Measurements from ENCODE around the gene CAPZA1. TPM values are rescaled to one million over a fixed set of nuclear protein-coding genes. Genes with fewer than 3 reads are reported as not detected.

Gene CAPZA1
- total and polyA plus RNA-seq, 10 of the 15 experiments (the other 5 are each of a cell fraction or from before 2014, with no cell fraction given), result 187 to 886 (median 278) TPM

DNA sequence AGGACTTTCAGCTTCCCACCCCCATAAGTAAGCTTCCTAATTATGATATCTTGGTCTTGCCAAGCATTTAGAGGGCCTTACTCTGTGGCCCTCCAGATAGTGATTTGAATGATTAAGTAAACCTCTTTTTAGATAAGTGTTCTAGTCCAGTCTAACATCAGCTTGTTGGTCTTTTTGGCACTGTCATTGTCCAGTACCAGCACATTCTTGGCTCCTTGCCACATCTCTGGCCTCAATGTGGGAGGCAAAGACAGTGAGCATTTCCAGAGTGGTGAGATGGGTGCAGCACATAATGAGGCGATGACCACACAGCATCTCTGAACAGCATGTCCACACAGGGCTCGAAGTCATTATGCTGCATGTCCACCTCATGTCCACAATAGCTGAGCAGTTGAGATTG is 6.1 kb downstream of the CAPZA1 start:
- FAIRE-seq, result no peak
- peak overlapping the region; percentile 12; the same call in 1 of the 2 replicates for H3K4me2 ChIP-seq (ENCODE audit: control insufficient read depth, insufficient read depth)
- CTCF ChIA-PET, result interaction anchor here (0.8 to 1.6 kb wide), 2 partner anchors 82 to 234 kb away, joined by 4 to 5 read pairs; no protein-coding TSS in a partner anchor

GRCh38 chr1:112626193-112626592 is 6.6 kb downstream of the CAPZA1 start:
- Histone ChIP-seq H3K79me2 (ENCODE audit: control insufficient read depth, insufficient read depth, low read length) (peaks cover 92% of the 10 kb centered on the region), H3K9me3 (replicated peaks; ENCODE audit: control insufficient read depth, insufficient read depth, low read length) (no peaks in the 10 kb centered on the region), H3K4me1 (ENCODE audit: control insufficient read depth, insufficient read depth, low read length) (peaks cover 7% of the 10 kb centered on the region; the same call in 1 of the 2 replicates), H3K27ac (ENCODE audit: control insufficient read depth, insufficient read depth) (no peak overlapping the region), H3K9ac (ENCODE audit: control insufficient read depth, insufficient read depth, low read length) (no peak overlapping the region), H2AFZ (ENCODE audit: control insufficient read depth, low read depth, low read length) (no peak overlapping the region), H4K20me1 (ENCODE audit: control insufficient read depth, insufficient read depth) (peaks cover 7% of the 10 kb centered on the region), H3K36me3 (ENCODE audit: control insufficient read depth in 2 of 2, insufficient read depth in 2 of 2, low read length in 1 of 2) (peaks cover 0 to 16% of the 10 kb centered on the region in 2 experiments), H3K4me3 (no peak overlapping the region), H3K27me3 (replicated peaks in 1 of 2; ENCODE audit: control insufficient read depth in 2 of 2, insufficient read depth in 2 of 2, low read length in 1 of 2) (no peaks in the 10 kb centered on the region), H3K4me2 (ENCODE audit: control insufficient read depth, insufficient read depth) (0 out of 2 replicates have a peak overlapping the region, but pooled peaks have one; percentile 12)
- 83% methylated on average over 5 of the region's 5 CpGs for WGBS (ENCODE audit: insufficient coverage, insufficient replicate concordance, low lambda C conversion rate, missing lambda C conversion rate)
- FAIRE-seq (no peak), DNase-seq (ENCODE audit: low read depth, low spot score) (no peak), ATAC-seq (no peak)
- POLR2A ChIA-PET, result interaction anchor here (0.7 to 1.0 kb wide), 4 partner anchors 8 to 79 kb away, joined by 3 to 5 read pairs (median 4); no protein-coding TSS in a partner anchor
- RAD21 ChIA-PET (ENCODE audit: unreplicated experiment), result interaction anchor here (1.6 kb wide), 1 partner anchor 48 kb away, joined by 5 read pairs; the partner anchor contains the start of gene MOV10
- CTCF ChIA-PET, result interaction anchor here (1.6 kb wide), 1 partner anchor 234 kb away, joined by 5 read pairs; no protein-coding TSS in a partner anchor
- intact Hi-C loops (cut with micrococcal nuclease; ENCODE audit: unreplicated experiment) (no loop called here), in situ Hi-C loops (cut with MboI) (no loop called here)
- BruUV-seq (replicated peaks), result no TSS peak
- SMC1A ChIA-PET (ENCODE audit: uncharacterized antibody, unreplicated experiment), result interaction anchor here (0.7 to 3.0 kb wide), 2 partner anchors 10 to 45 kb away, joined by 4 to 24 read pairs; no protein-coding TSS in a partner anchor
- TF ChIP-seq NR2C1 (IDR thresholded peaks at IDR 0.05) (no peak), NR2C2 (IDR thresholded peaks at IDR 0.05; ENCODE audit: borderline replicate concordance, control insufficient read depth, insufficient read length, low read depth) (no peak), ATF7 (IDR thresholded peaks at IDR 0.05; ENCODE audit: low read depth) (no peak)
- TF ChIP-seq, protein P1, sequence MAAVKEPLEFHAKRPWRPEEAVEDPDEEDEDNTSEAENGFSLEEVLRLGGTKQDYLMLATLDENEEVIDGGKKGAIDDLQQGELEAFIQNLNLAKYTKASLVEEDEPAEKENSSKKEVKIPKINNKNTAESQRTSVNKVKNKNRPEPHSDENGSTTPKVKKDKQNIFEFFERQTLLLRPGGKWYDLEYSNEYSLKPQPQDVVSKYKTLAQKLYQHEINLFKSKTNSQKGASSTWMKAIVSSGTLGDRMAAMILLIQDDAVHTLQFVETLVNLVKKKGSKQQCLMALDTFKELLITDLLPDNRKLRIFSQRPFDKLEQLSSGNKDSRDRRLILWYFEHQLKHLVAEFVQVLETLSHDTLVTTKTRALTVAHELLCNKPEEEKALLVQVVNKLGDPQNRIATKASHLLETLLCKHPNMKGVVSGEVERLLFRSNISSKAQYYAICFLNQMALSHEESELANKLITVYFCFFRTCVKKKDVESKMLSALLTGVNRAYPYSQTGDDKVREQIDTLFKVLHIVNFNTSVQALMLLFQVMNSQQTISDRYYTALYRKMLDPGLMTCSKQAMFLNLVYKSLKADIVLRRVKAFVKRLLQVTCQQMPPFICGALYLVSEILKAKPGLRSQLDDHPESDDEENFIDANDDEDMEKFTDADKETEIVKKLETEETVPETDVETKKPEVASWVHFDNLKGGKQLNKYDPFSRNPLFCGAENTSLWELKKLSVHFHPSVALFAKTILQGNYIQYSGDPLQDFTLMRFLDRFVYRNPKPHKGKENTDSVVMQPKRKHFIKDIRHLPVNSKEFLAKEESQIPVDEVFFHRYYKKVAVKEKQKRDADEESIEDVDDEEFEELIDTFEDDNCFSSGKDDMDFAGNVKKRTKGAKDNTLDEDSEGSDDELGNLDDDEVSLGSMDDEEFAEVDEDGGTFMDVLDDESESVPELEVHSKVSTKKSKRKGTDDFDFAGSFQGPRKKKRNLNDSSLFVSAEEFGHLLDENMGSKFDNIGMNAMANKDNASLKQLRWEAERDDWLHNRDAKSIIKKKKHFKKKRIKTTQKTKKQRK (IDR thresholded peaks at IDR 0.05; ENCODE audit: low read depth, low read length), result no peak
- TF ChIP-seq, protein P2, sequence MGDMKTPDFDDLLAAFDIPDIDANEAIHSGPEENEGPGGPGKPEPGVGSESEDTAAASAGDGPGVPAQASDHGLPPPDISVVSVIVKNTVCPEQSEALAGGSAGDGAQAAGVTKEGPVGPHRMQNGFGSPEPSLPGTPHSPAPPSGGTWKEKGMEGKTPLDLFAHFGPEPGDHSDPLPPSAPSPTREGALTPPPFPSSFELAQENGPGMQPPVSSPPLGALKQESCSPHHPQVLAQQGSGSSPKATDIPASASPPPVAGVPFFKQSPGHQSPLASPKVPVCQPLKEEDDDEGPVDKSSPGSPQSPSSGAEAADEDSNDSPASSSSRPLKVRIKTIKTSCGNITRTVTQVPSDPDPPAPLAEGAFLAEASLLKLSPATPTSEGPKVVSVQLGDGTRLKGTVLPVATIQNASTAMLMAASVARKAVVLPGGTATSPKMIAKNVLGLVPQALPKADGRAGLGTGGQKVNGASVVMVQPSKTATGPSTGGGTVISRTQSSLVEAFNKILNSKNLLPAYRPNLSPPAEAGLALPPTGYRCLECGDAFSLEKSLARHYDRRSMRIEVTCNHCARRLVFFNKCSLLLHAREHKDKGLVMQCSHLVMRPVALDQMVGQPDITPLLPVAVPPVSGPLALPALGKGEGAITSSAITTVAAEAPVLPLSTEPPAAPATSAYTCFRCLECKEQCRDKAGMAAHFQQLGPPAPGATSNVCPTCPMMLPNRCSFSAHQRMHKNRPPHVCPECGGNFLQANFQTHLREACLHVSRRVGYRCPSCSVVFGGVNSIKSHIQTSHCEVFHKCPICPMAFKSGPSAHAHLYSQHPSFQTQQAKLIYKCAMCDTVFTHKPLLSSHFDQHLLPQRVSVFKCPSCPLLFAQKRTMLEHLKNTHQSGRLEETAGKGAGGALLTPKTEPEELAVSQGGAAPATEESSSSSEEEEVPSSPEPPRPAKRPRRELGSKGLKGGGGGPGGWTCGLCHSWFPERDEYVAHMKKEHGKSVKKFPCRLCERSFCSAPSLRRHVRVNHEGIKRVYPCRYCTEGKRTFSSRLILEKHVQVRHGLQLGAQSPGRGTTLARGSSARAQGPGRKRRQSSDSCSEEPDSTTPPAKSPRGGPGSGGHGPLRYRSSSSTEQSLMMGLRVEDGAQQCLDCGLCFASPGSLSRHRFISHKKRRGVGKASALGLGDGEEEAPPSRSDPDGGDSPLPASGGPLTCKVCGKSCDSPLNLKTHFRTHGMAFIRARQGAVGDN (IDR thresholded peaks at IDR 0.05), result no peak

More for the DNA sequence above, 6.1 kb downstream of the CAPZA1 start:
- H3K4me3 ChIP-seq, result no peak overlapping the region
- no peaks in the 10 kb centered on the region for H3K27me3 ChIP-seq (replicated peaks in 1 of 2; ENCODE audit: control insufficient read depth in 2 of 2, insufficient read depth in 2 of 2, low read length in 1 of 2)
- peaks cover 92% of the 10 kb centered on the region for H3K79me2 ChIP-seq (ENCODE audit: control insufficient read depth, insufficient read depth, low read length)
- H3K9ac ChIP-seq (ENCODE audit: control insufficient read depth, insufficient read depth, low read length), result no peak overlapping the region
- H3K9me3 ChIP-seq (replicated peaks; ENCODE audit: control insufficient read depth, insufficient read depth, low read length), result no peaks in the 10 kb centered on the region
- no peak; the same call in 1 of the 3 replicates for ATAC-seq
- no TSS peak for BruUV-seq (replicated peaks)
- in situ Hi-C loops (cut with MboI), result no loop called here
- no peak overlapping the region for H2AFZ ChIP-seq (ENCODE audit: control insufficient read depth, low read depth, low read length)
- WGBS (ENCODE audit: insufficient coverage, insufficient replicate concordance, low lambda C conversion rate, missing lambda C conversion rate), result 91% methylated on average over 2 of the region's 2 CpGs
- POLR2A ChIA-PET, result interaction anchor here (0.7 to 1.4 kb wide), 5 partner anchors 9 to 79 kb away, joined by 3 to 5 read pairs (median 3); no protein-coding TSS in a partner anchor
- peaks cover 0 to 15% of the 10 kb centered on the region in 2 experiments for H3K36me3 ChIP-seq (ENCODE audit: control insufficient read depth in 2 of 2, insufficient read depth in 2 of 2, low read length in 1 of 2)
- intact Hi-C loops (cut with micrococcal nuclease; ENCODE audit: unreplicated experiment), result no loop called here
- peaks cover 7% of the 10 kb centered on the region for H4K20me1 ChIP-seq (ENCODE audit: control insufficient read depth, insufficient read depth)
- H3K4me1 ChIP-seq (ENCODE audit: control insufficient read depth, insufficient read depth, low read length), result peaks cover 7% of the 10 kb centered on the region; the same call in 1 of the 2 replicates
- RAD21 ChIA-PET (ENCODE audit: unreplicated experiment), result interaction anchor here (1.6 kb wide), 1 partner anchor 49 kb away, joined by 5 read pairs; the partner anchor contains the start of gene MOV10
- no peak for DNase-seq (ENCODE audit: low read depth, low spot score)
- H3K27ac ChIP-seq (ENCODE audit: control insufficient read depth, insufficient read depth), result no peak overlapping the region; the same call in 1 of the 2 replicates
- SMC1A ChIA-PET (ENCODE audit: uncharacterized antibody, unreplicated experiment), result interaction anchor here (1.0 to 3.0 kb wide), 2 partner anchors 10 to 234 kb away, joined by 3 to 24 read pairs; no protein-coding TSS in a partner anchor
- TF ChIP-seq RUNX3 (IDR thresholded peaks at IDR 0.05; ENCODE audit: low read length) (no peak), SMAD5 (IDR thresholded peaks at IDR 0.05; ENCODE audit: low read depth) (no peak), WRNIP1 (IDR thresholded peaks at IDR 0.05; ENCODE audit: borderline replicate concordance, low read depth, low read length) (peak; percentile 25; the same call in 1 of the 2 replicates), HDAC2 (IDR thresholded peaks at IDR 0.05) (no peak)
